ENCODE data around the gene MAP3K5. TPM values are rescaled to one million over a fixed set of nuclear protein-coding genes. Genes with fewer than 3 reads are reported as not detected.

The MAP3K5 gene
- total RNA-seq, 1 donor from 2014 or later: 5.7 TPM

DNA sequence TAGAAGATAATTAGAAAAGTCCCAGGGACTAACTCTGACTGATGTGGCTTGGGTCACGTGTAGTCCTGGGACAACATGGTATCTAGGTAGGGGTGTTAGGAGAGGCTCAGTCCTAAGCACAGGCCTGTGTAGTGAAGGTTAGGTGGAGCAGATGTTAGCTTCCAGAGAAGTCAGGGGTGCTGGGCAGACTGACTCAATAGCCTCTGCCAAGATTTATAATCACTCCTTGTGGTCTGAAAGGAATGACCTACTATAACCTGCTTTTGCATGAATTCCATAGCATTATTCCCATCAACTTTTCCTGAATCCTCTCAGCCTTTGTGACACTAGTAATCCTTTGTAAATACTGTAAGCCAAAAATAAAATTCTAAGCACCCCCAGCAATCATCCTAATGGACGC, 19.9 kb upstream of the MAP3K5 start:
- Histone ChIP-seq H3K4me3 (ENCODE audit: low read depth, low read length) (no peak overlapping the region), H3K36me3 (ENCODE audit: control insufficient read depth, insufficient read depth, low read length) (no peaks in the 10 kb centered on the region), H3K27me3 (ENCODE audit: control insufficient read depth, insufficient read depth, low read length) (no peaks in the 10 kb centered on the region)
- TF ChIP-seq, protein P1, sequence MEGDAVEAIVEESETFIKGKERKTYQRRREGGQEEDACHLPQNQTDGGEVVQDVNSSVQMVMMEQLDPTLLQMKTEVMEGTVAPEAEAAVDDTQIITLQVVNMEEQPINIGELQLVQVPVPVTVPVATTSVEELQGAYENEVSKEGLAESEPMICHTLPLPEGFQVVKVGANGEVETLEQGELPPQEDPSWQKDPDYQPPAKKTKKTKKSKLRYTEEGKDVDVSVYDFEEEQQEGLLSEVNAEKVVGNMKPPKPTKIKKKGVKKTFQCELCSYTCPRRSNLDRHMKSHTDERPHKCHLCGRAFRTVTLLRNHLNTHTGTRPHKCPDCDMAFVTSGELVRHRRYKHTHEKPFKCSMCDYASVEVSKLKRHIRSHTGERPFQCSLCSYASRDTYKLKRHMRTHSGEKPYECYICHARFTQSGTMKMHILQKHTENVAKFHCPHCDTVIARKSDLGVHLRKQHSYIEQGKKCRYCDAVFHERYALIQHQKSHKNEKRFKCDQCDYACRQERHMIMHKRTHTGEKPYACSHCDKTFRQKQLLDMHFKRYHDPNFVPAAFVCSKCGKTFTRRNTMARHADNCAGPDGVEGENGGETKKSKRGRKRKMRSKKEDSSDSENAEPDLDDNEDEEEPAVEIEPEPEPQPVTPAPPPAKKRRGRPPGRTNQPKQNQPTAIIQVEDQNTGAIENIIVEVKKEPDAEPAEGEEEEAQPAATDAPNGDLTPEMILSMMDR (IDR thresholded peaks at IDR 0.05; ENCODE audit: insufficient read depth, low read length, poor library complexity, severe bottlenecking): no peak
- no peak for DNase-seq (ENCODE audit: low read depth)

GRCh38 chr6:136811272-136811671, 19.0 kb upstream of the MAP3K5 start:
- H3K4me3 ChIP-seq (ENCODE audit: low read depth, low read length): no peak overlapping the region
- TF ChIP-seq, protein P1 (IDR thresholded peaks at IDR 0.05; ENCODE audit: insufficient read depth, low read length, poor library complexity, severe bottlenecking): no peak
- H3K36me3 ChIP-seq (ENCODE audit: control insufficient read depth, insufficient read depth, low read length): no peaks in the 10 kb centered on the region
- H3K27me3 ChIP-seq (ENCODE audit: control insufficient read depth, insufficient read depth, low read length): no peaks in the 10 kb centered on the region
- DNase-seq (ENCODE audit: low read depth): no peak

DNA sequence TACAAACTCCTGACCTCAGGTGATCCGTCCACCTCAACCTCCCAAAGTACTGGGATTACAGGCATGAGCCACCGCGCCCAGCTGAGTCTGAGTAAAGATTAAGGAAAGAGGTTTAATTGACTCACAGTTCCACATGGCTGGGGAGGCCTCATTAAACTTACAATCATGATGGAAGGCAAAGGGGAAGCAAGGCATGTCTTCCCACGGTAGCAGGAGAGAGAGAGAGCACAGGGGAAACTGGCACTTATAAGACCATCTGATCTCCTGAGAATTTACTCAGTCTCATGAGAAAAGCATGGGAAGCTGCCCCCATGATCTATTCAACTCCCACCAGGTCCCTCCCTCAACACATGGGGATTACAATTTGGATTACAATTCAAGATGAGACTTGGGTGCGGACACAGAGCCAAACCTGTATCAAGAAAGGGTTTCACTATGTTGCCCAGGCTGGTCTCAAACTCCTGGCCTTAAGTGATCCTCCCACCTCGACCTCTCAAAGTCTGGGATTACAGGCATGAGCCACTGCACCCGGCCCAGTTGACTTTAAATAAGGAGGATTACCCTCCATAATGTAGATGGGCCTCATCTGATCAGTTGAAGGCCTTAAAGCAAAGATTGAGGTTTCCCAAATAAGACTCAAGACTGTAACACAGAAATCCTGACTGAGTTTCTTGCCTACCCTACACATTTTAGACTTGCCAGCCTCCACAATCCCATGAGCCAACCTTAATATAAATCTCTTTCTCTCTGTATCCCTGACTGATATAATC, 17.0 kb upstream of the MAP3K5 start:
- H3K4me3 ChIP-seq (ENCODE audit: low read depth, low read length): no peak overlapping the region
- no peak for DNase-seq (ENCODE audit: low read depth)
- no peaks in the 10 kb centered on the region for H3K27me3 ChIP-seq (ENCODE audit: control insufficient read depth, insufficient read depth, low read length)
- TF ChIP-seq, protein P1 (IDR thresholded peaks at IDR 0.05; ENCODE audit: insufficient read depth, low read length, poor library complexity, severe bottlenecking): no peak
- no peaks in the 10 kb centered on the region for H3K36me3 ChIP-seq (ENCODE audit: control insufficient read depth, insufficient read depth, low read length)

DNA sequence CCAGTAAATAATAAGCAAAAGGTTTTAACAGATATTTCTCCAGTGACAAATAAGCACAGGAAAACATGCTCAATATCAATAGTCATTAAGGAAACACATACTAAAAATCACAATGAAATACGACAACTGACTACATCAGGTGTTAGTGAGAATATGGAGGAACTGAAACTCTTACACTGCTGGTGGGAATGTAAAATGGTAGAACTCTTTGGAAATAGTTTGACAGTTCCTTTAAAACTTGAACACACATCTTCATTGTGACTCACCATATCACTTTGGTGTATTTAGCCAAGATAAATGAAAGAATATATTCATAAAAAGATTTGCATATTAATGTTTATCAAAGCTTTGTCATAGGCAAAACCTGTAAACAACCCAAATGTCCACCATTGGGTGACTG, 11.3 kb upstream of the MAP3K5 start:
- H3K27me3 ChIP-seq (ENCODE audit: control insufficient read depth, insufficient read depth, low read length): no peaks in the 10 kb centered on the region
- TF ChIP-seq, protein P1 (IDR thresholded peaks at IDR 0.05; ENCODE audit: insufficient read depth, low read length, poor library complexity, severe bottlenecking): no peak
- H3K36me3 ChIP-seq (ENCODE audit: control insufficient read depth, insufficient read depth, low read length): no peaks in the 10 kb centered on the region
- no peak overlapping the region for H3K4me3 ChIP-seq (ENCODE audit: low read depth, low read length)
- no peak for DNase-seq (ENCODE audit: low read depth)

GRCh38 chr6:136801581-136801980, 9.3 kb upstream of the MAP3K5 start:
- no peak overlapping the region for H3K4me3 ChIP-seq (ENCODE audit: low read depth, low read length)
- TF ChIP-seq, protein P1 (IDR thresholded peaks at IDR 0.05; ENCODE audit: insufficient read depth, low read length, poor library complexity, severe bottlenecking): no peak
- H3K36me3 ChIP-seq (ENCODE audit: control insufficient read depth, insufficient read depth, low read length): no peaks in the 10 kb centered on the region
- no peak for DNase-seq (ENCODE audit: low read depth)
- H3K27me3 ChIP-seq (ENCODE audit: control insufficient read depth, insufficient read depth, low read length): no peaks in the 10 kb centered on the region

DNA sequence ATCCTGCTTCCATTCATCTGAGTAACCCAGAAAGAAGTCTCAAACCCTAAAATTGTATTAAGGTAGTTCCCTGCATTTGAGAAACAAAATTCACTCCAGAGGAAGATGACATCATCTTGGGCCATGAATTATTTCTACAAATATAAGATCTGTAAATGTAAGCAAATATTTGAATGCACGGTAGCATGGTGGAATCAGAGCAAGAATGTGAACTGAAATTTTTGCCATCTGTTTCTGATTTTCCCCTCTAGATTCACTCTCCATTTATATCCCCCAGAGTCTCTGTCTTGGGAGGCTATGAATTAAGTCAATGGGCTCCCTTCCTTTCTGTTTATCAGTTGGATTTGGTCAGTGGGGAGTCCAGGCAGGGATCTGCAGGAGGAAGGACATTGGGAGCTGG, 5.8 kb upstream of the MAP3K5 start:
- Histone ChIP-seq H3K27me3 (ENCODE audit: control insufficient read depth, insufficient read depth, low read length) (no peaks in the 10 kb centered on the region), H3K36me3 (ENCODE audit: control insufficient read depth, insufficient read depth, low read length) (no peaks in the 10 kb centered on the region), H3K4me3 (ENCODE audit: low read depth, low read length) (no peak overlapping the region)
- DNase-seq (ENCODE audit: low read depth): no peak
- TF ChIP-seq, protein P1 (IDR thresholded peaks at IDR 0.05; ENCODE audit: insufficient read depth, low read length, poor library complexity, severe bottlenecking): no peak

All from kidney epithelial cell (primary cell).